Activated T-helper 9 cell treated with anti-CD3 and anti-CD28 coated beads, Interleukin-2, amount 50 U/mL, for 16 hours (primary cell): ENCODE measurements around the gene KCNC4.

Experiments used
- DNase-seq: peaks from one replicate; pipeline ENCODE4 v3.0.0-alpha.2; 2020; ENCODE audit warnings: low read depth

The KCNC4 gene

GRCh38 chr1:110188035-110188618 lies 22.0 kb upstream of the KCNC4 start:
- no peak for DNase-seq

- no peak for DNase-seq
Measured at GRCh38 chr1:110189181-110189580, 20.9 kb upstream of the KCNC4 start.

- DNase-seq, result no peak
Measured at GRCh38 chr1:110190282-110190929, 19.7 kb upstream of the KCNC4 start.

GRCh38 chr1:110192541-110192940 lies 17.6 kb upstream of the KCNC4 start:
- no peak for DNase-seq

GRCh38 chr1:110195196-110195595 lies 14.9 kb upstream of the KCNC4 start:
- no peak for DNase-seq

- peak; percentile 17 for DNase-seq
Measured at GRCh38 chr1:110196917-110197765, 13.0 kb upstream of the KCNC4 start.

GRCh38 chr1:110197905-110198629 lies 12.0 kb upstream of the KCNC4 start:
- DNase-seq, result no peak

- no peak for DNase-seq
Measured at GRCh38 chr1:110198746-110199145, 11.4 kb upstream of the KCNC4 start.

GRCh38 chr1:110200190-110200589 lies 9.9 kb upstream of the KCNC4 start:
- no peak for DNase-seq

- no peak for DNase-seq
Measured at GRCh38 chr1:110200666-110201065, 9.4 kb upstream of the KCNC4 start.

- DNase-seq, result no peak
Measured at GRCh38 chr1:110201157-110201825, 8.8 kb upstream of the KCNC4 start.

GRCh38 chr1:110203021-110203661 lies 7.0 kb upstream of the KCNC4 start:
- DNase-seq, result peak; percentile 17

- no peak for DNase-seq
Measured at GRCh38 chr1:110205156-110205555, 5.0 kb upstream of the KCNC4 start.

GRCh38 chr1:110205591-110206155 lies 4.4 kb upstream of the KCNC4 start:
- DNase-seq, result no peak

GRCh38 chr1:110206261-110206920 lies 3.7 kb upstream of the KCNC4 start:
- no peak for DNase-seq

- DNase-seq, result peak; percentile 53
Measured at GRCh38 chr1:110207831-110208230, 2.3 kb upstream of the KCNC4 start.

GRCh38 chr1:110208916-110209645 lies 1.0 kb upstream of the KCNC4 start:
- no peak for DNase-seq

GRCh38 chr1:110210604-110211495 lies 736 bp downstream of the KCNC4 start:
- DNase-seq, result peak; percentile 33
